CD1c-positive myeloid dendritic cell (primary cell): ENCODE measurements around the gene RPP30.
"Not testable (repeated sequence)": the region's sequence is repeated elsewhere in the genome, so short reads cannot be mapped to it uniquely, and the experiment has no call there.

Source experiments
- DNase-seq: peaks from one replicate; pipeline ENCODE4 v3.0.0-alpha.2; 2016; ENCODE audit errors: extremely low spot score

RPP30 gene

GRCh38 chr10:90939648-90940047 lies 67.9 kb downstream of the RPP30 start:
- no peak for DNase-seq

GRCh38 chr10:90942980-90943379 lies 71.2 kb downstream of the RPP30 start:
- DNase-seq, result not testable (repeated sequence)

- no peak for DNase-seq
These were observed 73.0 kb downstream of the RPP30 start for GRCh38 chr10:90944749-90945148.

DNA sequence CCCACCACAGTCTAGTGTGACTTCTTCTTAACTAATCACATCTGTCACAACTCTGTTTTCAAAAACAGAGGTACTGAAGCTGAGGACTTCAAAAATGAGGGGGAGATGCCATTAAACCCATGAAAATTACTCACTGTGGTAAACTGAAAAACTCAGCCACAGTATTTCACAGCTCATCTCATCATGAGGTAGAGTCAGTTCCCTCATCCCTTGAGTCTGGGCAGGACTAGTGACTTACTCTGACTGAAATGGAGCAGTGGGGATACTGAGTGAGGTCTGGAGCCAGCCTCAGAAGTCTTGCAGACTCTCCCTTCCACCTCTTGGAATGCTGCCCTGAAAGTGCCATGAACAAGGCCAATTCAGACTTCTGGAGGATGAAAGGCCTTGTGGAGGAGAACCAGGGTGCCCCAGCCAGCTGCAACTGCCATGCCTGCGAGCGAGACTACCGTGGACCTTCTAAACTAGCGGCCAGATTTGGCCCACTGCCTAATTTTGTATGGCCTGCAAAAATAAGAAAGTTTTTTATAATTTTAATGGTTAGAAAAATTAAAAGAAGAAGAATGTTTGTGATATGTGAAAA lies 73.8 kb downstream of the RPP30 start:
- no peak for DNase-seq

DNA sequence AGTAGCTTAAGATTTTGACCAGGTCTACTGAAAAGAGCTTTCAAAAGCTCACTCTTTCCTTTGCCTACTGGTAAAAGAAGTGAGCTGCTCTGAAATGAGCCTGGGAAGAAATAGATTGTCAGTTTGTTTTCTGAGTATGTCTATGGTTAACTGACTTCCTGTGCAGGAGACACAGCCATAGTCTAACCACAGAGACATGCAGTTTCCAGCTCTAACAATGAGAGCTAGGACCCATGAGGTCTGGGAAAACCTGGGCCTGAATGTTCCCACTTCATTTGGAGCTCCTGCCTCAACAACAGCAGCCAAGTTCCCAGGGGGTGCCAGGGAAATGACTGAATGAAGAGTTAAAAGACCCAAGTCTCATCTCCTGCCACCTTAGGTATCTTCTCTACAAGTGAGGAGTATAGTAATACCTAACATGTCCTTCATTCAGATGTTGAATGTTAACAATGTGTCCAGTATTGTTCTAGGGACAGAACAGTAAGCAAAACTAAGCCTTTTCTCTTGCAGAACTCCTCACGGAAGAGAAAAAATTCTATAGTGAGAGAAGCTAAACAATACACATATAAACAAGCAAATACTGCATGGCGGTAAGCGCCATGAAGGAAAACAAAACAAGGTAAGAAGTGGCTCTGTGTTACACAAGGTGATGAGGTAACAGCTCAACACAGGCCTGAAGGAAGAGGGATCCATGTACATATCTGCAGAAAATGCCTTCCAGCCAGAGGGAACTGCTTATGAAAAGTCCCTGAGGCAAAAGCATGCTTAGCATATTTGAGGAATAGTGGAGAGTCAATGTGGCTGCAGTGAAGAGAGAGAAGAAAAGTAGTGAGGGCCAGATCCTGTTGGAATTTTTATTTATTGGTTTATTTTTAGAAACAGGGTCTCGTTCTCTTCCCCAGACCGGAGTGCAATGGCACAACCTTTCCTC lies 75.5 kb downstream of the RPP30 start:
- no peak for DNase-seq
